ENCODE results near the gene MACO1.

Gene MACO1

DNA sequence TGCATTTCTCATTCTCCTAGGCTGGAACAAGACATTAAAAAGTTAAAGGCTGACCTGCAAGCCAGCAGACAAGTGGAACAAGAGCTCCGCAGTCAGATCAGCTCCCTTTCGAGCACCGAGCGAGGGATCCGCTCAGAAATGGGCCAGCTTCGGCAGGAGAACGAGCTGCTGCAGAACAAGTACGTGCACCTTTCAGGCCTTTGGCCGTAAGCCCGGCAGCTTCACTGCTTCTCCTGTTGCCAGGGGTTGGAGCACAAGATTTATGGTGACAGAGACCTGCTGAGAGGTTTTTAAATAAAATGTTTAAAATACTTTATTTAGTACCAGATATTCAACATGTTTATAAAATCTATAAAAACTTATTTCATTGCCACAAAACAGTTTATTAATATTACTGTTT lies 53.4 kb downstream of the MACO1 start:
- TF ChIP-seq TCF12 (IDR thresholded peaks at IDR 0.05; ENCODE audit: low read depth) = no peak
- no peak for TF ChIP-seq FOXM1 (IDR thresholded peaks at IDR 0.05; ENCODE audit: borderline replicate concordance, low read depth)
- TF ChIP-seq YY1 (IDR thresholded peaks at IDR 0.05; ENCODE audit: low read depth) = no peak
- TF ChIP-seq RAD21 (IDR thresholded peaks at IDR 0.05; ENCODE audit: low read depth) = no peak

DNA sequence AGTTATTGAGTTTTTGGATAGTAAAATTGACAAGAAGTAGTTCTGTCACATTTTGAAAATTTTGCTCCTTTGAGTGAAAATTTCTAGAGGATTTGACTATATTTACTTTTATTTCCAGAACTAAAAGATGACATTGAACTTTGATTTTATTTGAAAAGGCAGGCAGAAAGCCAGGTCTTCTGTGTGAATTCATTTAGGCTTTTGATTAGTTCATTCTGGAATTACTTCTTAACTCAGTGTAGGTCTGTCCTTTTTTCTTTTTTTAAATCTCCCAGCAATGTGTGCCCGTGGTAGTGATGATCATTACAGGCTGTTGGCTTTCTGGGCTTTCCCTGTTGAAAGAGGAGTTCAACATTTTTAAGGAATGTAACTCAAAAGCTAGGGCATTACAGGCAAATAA lies 53.8 kb downstream of the MACO1 start:
- no peak for TF ChIP-seq CREB1 (IDR thresholded peaks at IDR 0.05; ENCODE audit: low read depth)

DNA sequence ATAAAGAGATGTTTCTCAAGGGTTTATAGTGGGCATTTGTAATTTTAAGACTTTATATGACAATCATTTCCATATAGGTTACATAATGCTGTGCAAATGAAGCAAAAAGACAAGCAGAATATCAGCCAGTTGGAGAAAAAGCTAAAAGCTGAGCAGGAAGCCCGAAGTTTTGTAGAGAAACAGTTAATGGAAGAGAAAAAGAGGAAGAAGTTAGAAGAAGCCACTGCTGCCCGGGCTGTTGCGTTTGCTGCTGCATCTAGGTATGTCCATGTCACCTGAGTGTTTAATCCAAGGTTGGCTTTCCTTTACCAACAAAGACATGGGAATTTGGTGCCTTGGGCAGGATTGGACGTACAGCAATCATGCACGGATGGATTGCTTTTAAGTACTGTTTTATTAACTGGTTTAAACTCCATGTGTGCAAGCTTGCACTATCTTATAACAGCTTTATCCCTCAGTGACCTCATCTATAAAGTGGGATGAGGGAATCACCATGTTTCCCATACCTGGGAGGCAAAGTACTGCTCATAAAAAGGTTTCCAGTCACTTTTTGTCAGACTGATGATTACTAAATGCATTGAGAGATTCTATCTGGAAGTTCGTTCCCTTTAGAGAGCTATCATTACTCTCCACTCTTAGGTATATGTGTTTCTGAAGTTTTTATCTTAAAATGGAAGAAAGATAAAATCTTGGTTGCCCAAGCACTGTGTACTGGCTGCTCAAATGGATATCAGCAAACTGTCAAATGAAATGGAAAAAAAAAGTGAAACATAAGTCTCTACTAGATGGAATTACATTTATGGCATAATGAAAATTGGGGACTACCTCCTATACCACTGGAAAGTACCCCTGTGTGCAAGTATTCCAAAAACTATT lies 55.1 kb downstream of the MACO1 start:
- TF ChIP-seq EP300 (IDR thresholded peaks at IDR 0.05; ENCODE audit: borderline replicate concordance) (no peak), YY1 (IDR thresholded peaks at IDR 0.05; ENCODE audit: low read depth) (no peak), TAF1 (IDR thresholded peaks at IDR 0.05; ENCODE audit: low read depth) (no peak), EGR1 (IDR thresholded peaks at IDR 0.05) (no peak), RAD21 (IDR thresholded peaks at IDR 0.05; ENCODE audit: low read depth) (no peak), FOXM1 (IDR thresholded peaks at IDR 0.05; ENCODE audit: borderline replicate concordance, low read depth) (no peak), TEAD4 (IDR thresholded peaks at IDR 0.05) (no peak), CREB1 (IDR thresholded peaks at IDR 0.05; ENCODE audit: low read depth) (no peak), CEBPB (IDR thresholded peaks at IDR 0.05) (no peak), NFIC (IDR thresholded peaks at IDR 0.05) (no peak), ZBTB7A (IDR thresholded peaks at IDR 0.05; ENCODE audit: low read depth) (no peak)
- TF ChIP-seq, protein P1, sequence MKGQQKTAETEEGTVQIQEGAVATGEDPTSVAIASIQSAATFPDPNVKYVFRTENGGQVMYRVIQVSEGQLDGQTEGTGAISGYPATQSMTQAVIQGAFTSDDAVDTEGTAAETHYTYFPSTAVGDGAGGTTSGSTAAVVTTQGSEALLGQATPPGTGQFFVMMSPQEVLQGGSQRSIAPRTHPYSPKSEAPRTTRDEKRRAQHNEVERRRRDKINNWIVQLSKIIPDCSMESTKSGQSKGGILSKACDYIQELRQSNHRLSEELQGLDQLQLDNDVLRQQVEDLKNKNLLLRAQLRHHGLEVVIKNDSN (IDR thresholded peaks at IDR 0.05) = no peak
- TF ChIP-seq, protein P2, sequence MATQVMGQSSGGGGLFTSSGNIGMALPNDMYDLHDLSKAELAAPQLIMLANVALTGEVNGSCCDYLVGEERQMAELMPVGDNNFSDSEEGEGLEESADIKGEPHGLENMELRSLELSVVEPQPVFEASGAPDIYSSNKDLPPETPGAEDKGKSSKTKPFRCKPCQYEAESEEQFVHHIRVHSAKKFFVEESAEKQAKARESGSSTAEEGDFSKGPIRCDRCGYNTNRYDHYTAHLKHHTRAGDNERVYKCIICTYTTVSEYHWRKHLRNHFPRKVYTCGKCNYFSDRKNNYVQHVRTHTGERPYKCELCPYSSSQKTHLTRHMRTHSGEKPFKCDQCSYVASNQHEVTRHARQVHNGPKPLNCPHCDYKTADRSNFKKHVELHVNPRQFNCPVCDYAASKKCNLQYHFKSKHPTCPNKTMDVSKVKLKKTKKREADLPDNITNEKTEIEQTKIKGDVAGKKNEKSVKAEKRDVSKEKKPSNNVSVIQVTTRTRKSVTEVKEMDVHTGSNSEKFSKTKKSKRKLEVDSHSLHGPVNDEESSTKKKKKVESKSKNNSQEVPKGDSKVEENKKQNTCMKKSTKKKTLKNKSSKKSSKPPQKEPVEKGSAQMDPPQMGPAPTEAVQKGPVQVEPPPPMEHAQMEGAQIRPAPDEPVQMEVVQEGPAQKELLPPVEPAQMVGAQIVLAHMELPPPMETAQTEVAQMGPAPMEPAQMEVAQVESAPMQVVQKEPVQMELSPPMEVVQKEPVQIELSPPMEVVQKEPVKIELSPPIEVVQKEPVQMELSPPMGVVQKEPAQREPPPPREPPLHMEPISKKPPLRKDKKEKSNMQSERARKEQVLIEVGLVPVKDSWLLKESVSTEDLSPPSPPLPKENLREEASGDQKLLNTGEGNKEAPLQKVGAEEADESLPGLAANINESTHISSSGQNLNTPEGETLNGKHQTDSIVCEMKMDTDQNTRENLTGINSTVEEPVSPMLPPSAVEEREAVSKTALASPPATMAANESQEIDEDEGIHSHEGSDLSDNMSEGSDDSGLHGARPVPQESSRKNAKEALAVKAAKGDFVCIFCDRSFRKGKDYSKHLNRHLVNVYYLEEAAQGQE (IDR thresholded peaks at IDR 0.05; ENCODE audit: low read depth) = no peak

DNA sequence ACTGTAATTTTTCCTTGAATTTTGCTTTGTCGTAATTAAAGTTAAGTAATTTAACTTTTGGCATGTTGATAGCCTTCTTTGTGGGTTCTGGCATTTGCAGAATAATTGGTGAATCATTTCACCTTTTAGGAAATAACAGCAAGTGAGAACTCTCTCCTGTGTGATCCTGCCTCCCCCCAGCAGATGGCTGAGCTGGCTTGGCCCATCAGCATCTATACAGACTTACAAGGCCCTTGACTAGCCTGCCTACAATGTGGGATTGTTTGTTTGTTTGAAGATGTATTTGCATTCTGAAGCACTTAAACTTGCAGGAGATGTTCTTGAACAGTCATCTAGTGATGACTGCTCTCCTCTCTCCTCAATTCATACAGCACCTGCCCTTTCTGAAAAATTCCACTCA lies 55.9 kb downstream of the MACO1 start:
- TF ChIP-seq, protein P1 (IDR thresholded peaks at IDR 0.05) = no peak
- TF ChIP-seq TAF1 (IDR thresholded peaks at IDR 0.05; ENCODE audit: low read depth) = no peak
- no peak for TF ChIP-seq CEBPB (IDR thresholded peaks at IDR 0.05)
- no peak for TF ChIP-seq EGR1 (IDR thresholded peaks at IDR 0.05)
- no peak for TF ChIP-seq TCF12 (IDR thresholded peaks at IDR 0.05; ENCODE audit: low read depth)
- no peak for TF ChIP-seq FOXM1 (IDR thresholded peaks at IDR 0.05; ENCODE audit: borderline replicate concordance, low read depth)
- no peak for TF ChIP-seq YY1 (IDR thresholded peaks at IDR 0.05; ENCODE audit: low read depth)
- TF ChIP-seq RAD21 (IDR thresholded peaks at IDR 0.05; ENCODE audit: low read depth) = no peak
- TF ChIP-seq ZBTB7A (IDR thresholded peaks at IDR 0.05; ENCODE audit: low read depth) = no peak
- no peak for TF ChIP-seq TEAD4 (IDR thresholded peaks at IDR 0.05)
- TF ChIP-seq NFIC (IDR thresholded peaks at IDR 0.05) = no peak

DNA sequence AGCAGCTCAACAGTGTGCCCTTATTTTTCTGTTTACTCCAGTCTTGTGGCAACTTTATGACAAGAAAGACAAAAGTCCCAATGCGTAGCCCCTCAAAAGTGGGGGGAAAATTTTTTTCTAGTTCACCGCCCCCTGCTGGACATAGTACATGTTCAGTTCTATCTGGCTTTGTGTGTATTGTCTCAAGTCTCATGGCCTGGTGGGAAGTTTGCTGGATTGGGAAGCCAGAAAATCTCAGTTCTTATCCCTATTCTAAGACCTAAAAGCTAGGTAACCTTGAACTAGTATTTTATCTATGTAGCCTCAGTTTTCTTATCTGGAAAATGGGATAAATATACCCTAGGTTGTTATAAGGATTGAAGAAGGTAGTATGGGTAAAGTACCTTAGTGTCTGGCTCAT lies 56.9 kb downstream of the MACO1 start:
- TF ChIP-seq YY1 (IDR thresholded peaks at IDR 0.05; ENCODE audit: low read depth) = no peak
- TF ChIP-seq, protein P2 (IDR thresholded peaks at IDR 0.05; ENCODE audit: low read depth) = no peak
- TF ChIP-seq TEAD4 (IDR thresholded peaks at IDR 0.05) = no peak
- TF ChIP-seq, protein P3, sequence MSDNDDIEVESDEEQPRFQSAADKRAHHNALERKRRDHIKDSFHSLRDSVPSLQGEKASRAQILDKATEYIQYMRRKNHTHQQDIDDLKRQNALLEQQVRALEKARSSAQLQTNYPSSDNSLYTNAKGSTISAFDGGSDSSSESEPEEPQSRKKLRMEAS (IDR thresholded peaks at IDR 0.05) = no peak
- TF ChIP-seq FOXM1 (IDR thresholded peaks at IDR 0.05; ENCODE audit: borderline replicate concordance, low read depth) = no peak
- no peak for TF ChIP-seq TAF1 (IDR thresholded peaks at IDR 0.05; ENCODE audit: low read depth)
- TF ChIP-seq, protein P1 (IDR thresholded peaks at IDR 0.05) = no peak
- TF ChIP-seq NFIC (IDR thresholded peaks at IDR 0.05) = no peak
- TF ChIP-seq TCF12 (IDR thresholded peaks at IDR 0.05; ENCODE audit: low read depth) = no peak
- no peak for TF ChIP-seq RAD21 (IDR thresholded peaks at IDR 0.05; ENCODE audit: low read depth)

DNA sequence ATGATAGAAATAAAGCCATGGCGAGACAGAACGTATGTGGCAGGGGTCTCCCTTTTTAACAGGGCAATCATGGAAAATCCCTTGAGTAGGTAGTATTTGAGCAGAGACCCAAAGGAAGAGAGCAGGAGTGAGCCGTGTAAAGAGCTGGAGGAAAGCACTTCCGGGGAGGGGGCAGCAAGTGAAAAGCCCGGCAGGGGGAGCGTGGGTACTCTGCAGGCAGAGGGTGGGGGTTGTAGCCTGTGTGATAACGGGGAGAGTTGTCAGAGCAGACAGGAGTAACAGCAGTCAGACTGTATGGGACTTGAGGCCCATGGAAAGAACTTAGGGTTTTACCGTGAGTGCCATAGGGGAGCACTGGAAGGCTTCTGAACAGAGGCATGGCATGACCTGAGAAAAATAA lies 61.6 kb downstream of the MACO1 start:
- TF ChIP-seq CREB1 (IDR thresholded peaks at IDR 0.05; ENCODE audit: low read depth) (no peak), EP300 (IDR thresholded peaks at IDR 0.05; ENCODE audit: borderline replicate concordance) (no peak), YY1 (IDR thresholded peaks at IDR 0.05; ENCODE audit: low read depth) (no peak), NFIC (IDR thresholded peaks at IDR 0.05) (no peak), TCF12 (IDR thresholded peaks at IDR 0.05; ENCODE audit: low read depth) (no peak), EGR1 (IDR thresholded peaks at IDR 0.05) (no peak), RAD21 (IDR thresholded peaks at IDR 0.05; ENCODE audit: low read depth) (no peak), ZBTB7A (IDR thresholded peaks at IDR 0.05; ENCODE audit: low read depth) (no peak), TEAD4 (IDR thresholded peaks at IDR 0.05) (no peak), FOXM1 (IDR thresholded peaks at IDR 0.05; ENCODE audit: borderline replicate concordance, low read depth) (no peak)
- TF ChIP-seq, protein P1 (IDR thresholded peaks at IDR 0.05) = no peak
- TF ChIP-seq, protein P2 (IDR thresholded peaks at IDR 0.05; ENCODE audit: low read depth) = no peak
